PC-3 (cell line): Measurements from ENCODE around the gene MRPS34.

ENCODE experiments used
- CTCF ChIP-seq: fragments of 300-600 bp; sonication (generic); conservative IDR thresholded peaks from 2 replicates; pipeline ENCODE4 v1.5.1; 2017; ENCODE audit warnings: antibody characterized with exemption, low read depth, mild to moderate bottlenecking, low read length
- EZH2 ChIP-seq: fragments of 300-600 bp; sonication (generic); IDR thresholded peaks from one replicate; pipeline ENCODE4 v1.6.1; 2017; ENCODE audit warnings: antibody characterized with exemption, mild to moderate bottlenecking, low read length; ENCODE audit not compliant: unreplicated experiment
- EZH2phosphoT487 ChIP-seq: fragments of 300-600 bp; sonication (generic); IDR thresholded peaks from 2 replicates; pipeline ENCODE4 v1.6.1; 2018; ENCODE audit warnings: mild to moderate bottlenecking, antibody characterized with exemption, low read length, borderline replicate concordance

- TF ChIP-seq EZH2phosphoT487: no peak
- TF ChIP-seq CTCF: no peak
- no peak for TF ChIP-seq EZH2
Observed at GRCh38 chr16:1760911-1761310, 12.0 kb downstream of the MRPS34 start.
